ENCODE measurements around the gene RBM20. TPM values are rescaled to one million over a fixed set of nuclear protein-coding genes. Genes with fewer than 3 reads are reported as not detected.

Gene RBM20
- total RNA-seq, 1 experiment from 2014 or later: 16.5 TPM

DNA sequence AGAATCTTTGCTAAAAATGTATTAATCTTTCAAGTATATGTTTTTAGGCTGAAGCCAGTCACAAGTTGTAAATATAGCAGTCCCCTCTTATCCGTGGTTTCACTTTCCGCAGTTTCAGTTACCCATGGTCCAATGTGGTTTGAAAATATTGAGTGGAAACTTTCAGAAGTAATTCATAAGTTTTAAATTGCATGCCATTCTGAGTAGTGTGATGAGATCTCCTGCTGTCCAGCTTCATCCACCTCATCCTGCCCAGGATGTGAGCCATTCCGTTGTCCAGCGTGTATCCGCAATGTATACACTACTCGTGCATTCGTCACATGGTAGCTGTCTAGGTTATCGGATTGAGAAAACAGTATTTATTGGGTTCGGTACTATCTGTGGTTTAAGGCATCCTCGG is 239.8 kb downstream of the RBM20 start:
- Histone ChIP-seq H3K36me3 (peaks cover 16% of the 10 kb centered on the region), H3K4me3 (no peak overlapping the region), H3K4me1 (replicated peaks) (no peaks in the 10 kb centered on the region), H3K9me3 (replicated peaks) (no peaks in the 10 kb centered on the region), H3K27me3 (replicated peaks) (no peaks in the 10 kb centered on the region), H3K27ac (no peak overlapping the region)
- DNase-seq (ENCODE audit: low read depth in 1 of 2, low spot score in 2 of 2): no peak

DNA sequence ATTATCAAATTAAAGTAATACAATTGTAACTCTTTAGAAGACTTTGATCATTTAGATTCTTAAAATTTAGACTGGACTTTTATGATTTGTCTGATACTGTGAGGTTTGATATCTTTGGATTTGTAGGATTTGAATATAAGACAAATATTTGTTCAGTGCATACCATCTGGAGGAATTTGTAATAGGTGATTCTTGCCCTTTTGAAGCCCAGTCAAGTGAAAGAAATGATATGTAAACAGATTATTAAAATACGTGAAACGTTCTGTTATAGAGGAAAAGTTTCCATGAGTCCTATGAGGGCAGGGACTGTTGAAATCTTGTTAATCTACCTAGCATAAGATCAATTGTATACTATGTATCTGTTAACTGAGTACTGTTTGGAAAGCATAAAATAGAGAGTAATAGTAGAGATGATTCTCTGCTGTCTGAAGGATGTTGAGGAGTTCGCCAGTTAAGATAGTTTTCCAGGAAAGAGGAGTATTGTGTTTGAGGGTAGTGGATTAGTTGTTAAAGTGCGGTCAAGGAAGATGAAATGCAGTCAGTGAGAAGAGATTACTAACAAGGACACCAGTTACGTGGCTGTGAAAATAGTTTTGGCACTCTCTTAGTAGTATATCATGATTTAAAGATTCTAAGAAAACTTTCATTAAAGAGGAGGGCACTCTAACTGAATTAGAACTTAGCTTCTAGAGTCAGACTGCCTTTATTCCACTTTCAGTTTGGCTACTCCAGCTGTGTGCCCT is 242.0 kb downstream of the RBM20 start:
- H3K27ac ChIP-seq: no peak overlapping the region
- no peaks in the 10 kb centered on the region for H3K4me1 ChIP-seq (replicated peaks)
- no peak for DNase-seq (ENCODE audit: low read depth in 1 of 2, low spot score in 2 of 2)
- peaks cover 16% of the 10 kb centered on the region for H3K36me3 ChIP-seq
- H3K27me3 ChIP-seq (replicated peaks): no peaks in the 10 kb centered on the region
- H3K9me3 ChIP-seq (replicated peaks): no peaks in the 10 kb centered on the region
- no peak overlapping the region for H3K4me3 ChIP-seq

DNA sequence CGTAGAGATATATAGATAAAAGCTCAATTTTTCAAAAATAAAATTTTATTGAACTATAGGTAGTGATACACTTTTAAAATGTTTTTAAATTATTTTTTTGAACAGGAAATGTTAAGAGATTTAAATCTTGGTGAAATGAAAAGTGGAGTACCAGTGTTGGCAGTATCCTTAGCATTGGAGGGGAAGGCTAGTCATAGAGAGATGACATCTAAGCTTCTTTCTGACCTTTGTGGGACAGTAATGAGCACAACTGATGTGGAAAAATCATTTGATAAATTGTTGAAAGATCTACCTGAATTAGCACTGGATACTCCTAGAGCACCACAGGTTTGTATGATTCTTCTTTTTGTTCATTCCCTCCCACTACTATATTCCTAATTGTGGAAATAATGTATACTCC is 243.4 kb downstream of the RBM20 start:
- Histone ChIP-seq H3K27ac (no peak overlapping the region), H3K36me3 (peaks cover 13% of the 10 kb centered on the region), H3K4me3 (no peak overlapping the region), H3K27me3 (replicated peaks) (no peaks in the 10 kb centered on the region), H3K9me3 (replicated peaks) (no peaks in the 10 kb centered on the region), H3K4me1 (replicated peaks) (no peaks in the 10 kb centered on the region)
- no peak for DNase-seq (ENCODE audit: low read depth in 1 of 2, low spot score in 2 of 2)

Other genes starting within 250 kb of the RBM20 start
- 12.9 and 18.9 TPM in 2 replicates for gene DUSP5, start 146.4 kb upstream of the RBM20 start, total RNA-seq (2014; rRNA removed; shearing (Covaris generic))
- gene SMC3, start 76.6 kb upstream of the RBM20 start, total RNA-seq (2014; rRNA removed; shearing (Covaris generic)): 65.0 and 69.5 TPM in 2 replicates
- gene PDCD4, start 227.6 kb downstream of the RBM20 start, total RNA-seq (2014; rRNA removed; shearing (Covaris generic)): 16.0 and 21.0 TPM in 2 replicates